ENCODE data around the gene RYR2. TPM values are rescaled to one million over a fixed set of nuclear protein-coding genes. Genes with fewer than 3 reads are reported as not detected.

Gene RYR2
- total RNA-seq, 1 donor from 2014 or later: 15.2 TPM

GRCh38 chr1:237029850-237030535 lies 12.0 kb upstream of the RYR2 start:
- TF ChIP-seq, protein P1, sequence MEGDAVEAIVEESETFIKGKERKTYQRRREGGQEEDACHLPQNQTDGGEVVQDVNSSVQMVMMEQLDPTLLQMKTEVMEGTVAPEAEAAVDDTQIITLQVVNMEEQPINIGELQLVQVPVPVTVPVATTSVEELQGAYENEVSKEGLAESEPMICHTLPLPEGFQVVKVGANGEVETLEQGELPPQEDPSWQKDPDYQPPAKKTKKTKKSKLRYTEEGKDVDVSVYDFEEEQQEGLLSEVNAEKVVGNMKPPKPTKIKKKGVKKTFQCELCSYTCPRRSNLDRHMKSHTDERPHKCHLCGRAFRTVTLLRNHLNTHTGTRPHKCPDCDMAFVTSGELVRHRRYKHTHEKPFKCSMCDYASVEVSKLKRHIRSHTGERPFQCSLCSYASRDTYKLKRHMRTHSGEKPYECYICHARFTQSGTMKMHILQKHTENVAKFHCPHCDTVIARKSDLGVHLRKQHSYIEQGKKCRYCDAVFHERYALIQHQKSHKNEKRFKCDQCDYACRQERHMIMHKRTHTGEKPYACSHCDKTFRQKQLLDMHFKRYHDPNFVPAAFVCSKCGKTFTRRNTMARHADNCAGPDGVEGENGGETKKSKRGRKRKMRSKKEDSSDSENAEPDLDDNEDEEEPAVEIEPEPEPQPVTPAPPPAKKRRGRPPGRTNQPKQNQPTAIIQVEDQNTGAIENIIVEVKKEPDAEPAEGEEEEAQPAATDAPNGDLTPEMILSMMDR (IDR thresholded peaks at IDR 0.05): no peak
- H3K4me3 ChIP-seq: no peak overlapping the region
- H3K27me3 ChIP-seq: no peaks in the 10 kb centered on the region
- H3K4me1 ChIP-seq: peaks cover 4 to 27% of the 10 kb centered on the region in 2 donors
- no peak overlapping the region for H3K27ac ChIP-seq
- no peak for DNase-seq (ENCODE audit: low spot score in 2 of 2)
- intact Hi-C loops (cut with DNase I): no loop called here
- H3K9me3 ChIP-seq: no peaks in the 10 kb centered on the region
- no peaks in the 10 kb centered on the region for H3K36me3 ChIP-seq

GRCh38 chr1:237031480-237031879 lies 10.5 kb upstream of the RYR2 start:
- H3K9me3 ChIP-seq: no peaks in the 10 kb centered on the region
- peaks cover 4 to 27% of the 10 kb centered on the region in 2 donors for H3K4me1 ChIP-seq
- TF ChIP-seq, protein P1 (IDR thresholded peaks at IDR 0.05): no peak
- no peak for DNase-seq (ENCODE audit: low spot score in 2 of 2)
- no peaks in the 10 kb centered on the region for H3K36me3 ChIP-seq
- H3K27me3 ChIP-seq: no peaks in the 10 kb centered on the region
- peak overlapping the region; percentile 57 to 77 for H3K27ac ChIP-seq
- intact Hi-C loops (cut with DNase I): no loop called here
- peak overlapping the region in 1 of 2 donors; percentile 41 for H3K4me3 ChIP-seq

DNA sequence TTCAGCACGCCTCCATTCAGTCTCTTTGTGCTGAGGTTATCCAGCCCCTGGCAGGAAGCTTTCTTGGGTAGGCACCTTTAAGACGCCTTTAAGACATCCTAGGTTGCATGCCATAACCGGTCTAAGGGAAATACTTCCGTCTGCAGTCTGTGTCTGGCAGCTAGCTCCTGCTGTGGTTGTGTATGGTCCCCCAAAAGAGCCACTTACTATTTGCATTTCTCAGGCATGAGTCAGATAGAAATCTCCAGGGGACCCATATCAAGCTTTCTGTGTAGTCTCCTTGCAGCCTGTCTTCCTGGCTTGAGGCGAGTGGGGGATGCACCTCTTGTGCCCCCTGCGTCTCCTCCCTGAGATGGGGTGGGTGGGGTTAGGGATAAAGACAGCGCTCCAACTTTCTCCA lies 10.0 kb upstream of the RYR2 start:
- peak overlapping the region; percentile 57 to 77 for H3K27ac ChIP-seq
- H3K4me1 ChIP-seq: peaks cover 4 to 27% of the 10 kb centered on the region in 2 donors
- peak overlapping the region in 1 of 2 donors; percentile 41 for H3K4me3 ChIP-seq
- H3K9me3 ChIP-seq: no peaks in the 10 kb centered on the region
- no peak for DNase-seq (ENCODE audit: low spot score in 2 of 2)
- TF ChIP-seq, protein P1 (IDR thresholded peaks at IDR 0.05): no peak
- intact Hi-C loops (cut with DNase I): loop anchor here (1.0 kb wide), 1 partner anchor 20 kb away; no protein-coding TSS in a partner anchor
- no peaks in the 10 kb centered on the region for H3K27me3 ChIP-seq
- H3K36me3 ChIP-seq: no peaks in the 10 kb centered on the region

GRCh38 chr1:237033061-237033460 lies 8.9 kb upstream of the RYR2 start:
- peaks cover 4 to 27% of the 10 kb centered on the region in 2 donors for H3K4me1 ChIP-seq
- H3K9me3 ChIP-seq: no peaks in the 10 kb centered on the region
- no peak overlapping the region for H3K4me3 ChIP-seq
- no peak for DNase-seq (ENCODE audit: low spot score in 2 of 2)
- peak overlapping the region; percentile 53 to 77 for H3K27ac ChIP-seq
- intact Hi-C loops (cut with DNase I): no loop called here
- no peaks in the 10 kb centered on the region for H3K36me3 ChIP-seq
- TF ChIP-seq, protein P1 (IDR thresholded peaks at IDR 0.05): no peak
- no peaks in the 10 kb centered on the region for H3K27me3 ChIP-seq

DNA sequence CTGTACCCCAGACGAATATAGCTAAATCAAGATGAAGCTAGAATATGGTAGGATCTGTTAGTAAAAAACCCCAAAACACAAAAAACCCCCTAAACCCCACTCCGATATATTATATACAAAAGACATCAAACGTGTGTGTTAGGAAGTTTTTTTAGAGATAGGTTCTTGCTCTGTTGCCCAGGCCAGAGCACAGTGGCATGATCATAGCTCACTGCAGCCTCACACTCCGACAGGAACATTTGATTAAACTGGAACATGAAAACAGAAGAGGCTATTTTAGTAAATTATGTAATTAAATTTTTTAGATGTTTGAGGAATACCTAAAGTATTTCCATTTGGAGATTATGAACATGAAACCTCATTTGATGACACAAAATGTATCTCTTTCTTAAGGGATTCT lies 8.2 kb upstream of the RYR2 start:
- Histone ChIP-seq H3K36me3 (no peaks in the 10 kb centered on the region), H3K27ac (peak overlapping the region; percentile 53 to 77), H3K4me3 (no peak overlapping the region), H3K9me3 (no peaks in the 10 kb centered on the region), H3K4me1 (peaks cover 4 to 27% of the 10 kb centered on the region in 2 donors), H3K27me3 (no peaks in the 10 kb centered on the region)
- TF ChIP-seq, protein P1 (IDR thresholded peaks at IDR 0.05): no peak
- DNase-seq (ENCODE audit: low spot score in 2 of 2): no peak
- intact Hi-C loops (cut with DNase I): no loop called here
